Measurements from ENCODE around the gene KLHDC7A.

DNA sequence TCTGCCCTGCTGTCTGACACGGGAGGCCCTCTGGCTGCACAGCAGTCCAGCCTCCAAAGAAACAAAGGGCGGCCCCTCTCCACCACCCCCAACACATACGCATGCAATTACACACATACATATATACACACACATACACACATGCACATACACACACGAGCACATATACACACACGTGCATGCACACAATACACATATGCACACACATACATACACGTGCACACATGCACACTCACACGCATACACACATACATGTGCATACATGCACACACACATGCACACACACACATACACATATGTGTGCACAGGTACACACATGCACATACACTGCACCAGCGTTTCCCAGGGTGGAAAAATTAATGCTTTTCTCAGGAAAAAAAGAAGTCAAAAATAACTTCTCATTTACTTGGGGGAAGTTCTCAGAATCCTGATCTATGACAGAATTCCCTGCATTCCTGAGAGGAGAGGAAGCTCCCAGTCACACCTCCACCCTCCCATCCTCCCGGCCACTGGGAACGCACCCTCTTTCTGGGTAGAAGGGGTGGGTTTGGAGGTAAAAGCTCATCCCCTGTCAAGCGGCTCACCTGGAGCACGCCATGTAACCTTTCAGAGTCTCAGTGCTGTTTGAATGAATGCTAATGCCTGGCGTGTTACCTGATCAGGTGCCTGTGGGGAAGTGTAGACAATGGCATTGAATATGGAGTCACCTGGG lies 33.1 kb upstream of the KLHDC7A start:
- TF ChIP-seq, protein P1, sequence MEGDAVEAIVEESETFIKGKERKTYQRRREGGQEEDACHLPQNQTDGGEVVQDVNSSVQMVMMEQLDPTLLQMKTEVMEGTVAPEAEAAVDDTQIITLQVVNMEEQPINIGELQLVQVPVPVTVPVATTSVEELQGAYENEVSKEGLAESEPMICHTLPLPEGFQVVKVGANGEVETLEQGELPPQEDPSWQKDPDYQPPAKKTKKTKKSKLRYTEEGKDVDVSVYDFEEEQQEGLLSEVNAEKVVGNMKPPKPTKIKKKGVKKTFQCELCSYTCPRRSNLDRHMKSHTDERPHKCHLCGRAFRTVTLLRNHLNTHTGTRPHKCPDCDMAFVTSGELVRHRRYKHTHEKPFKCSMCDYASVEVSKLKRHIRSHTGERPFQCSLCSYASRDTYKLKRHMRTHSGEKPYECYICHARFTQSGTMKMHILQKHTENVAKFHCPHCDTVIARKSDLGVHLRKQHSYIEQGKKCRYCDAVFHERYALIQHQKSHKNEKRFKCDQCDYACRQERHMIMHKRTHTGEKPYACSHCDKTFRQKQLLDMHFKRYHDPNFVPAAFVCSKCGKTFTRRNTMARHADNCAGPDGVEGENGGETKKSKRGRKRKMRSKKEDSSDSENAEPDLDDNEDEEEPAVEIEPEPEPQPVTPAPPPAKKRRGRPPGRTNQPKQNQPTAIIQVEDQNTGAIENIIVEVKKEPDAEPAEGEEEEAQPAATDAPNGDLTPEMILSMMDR (conservative IDR thresholded peaks at IDR 0.05; ENCODE audit: low read depth, low read length): no peak
- no peak for TF ChIP-seq POLR2A (IDR thresholded peaks at IDR 0.05; ENCODE audit: low read depth, low read length)
- TF ChIP-seq RAD21 (IDR thresholded peaks at IDR 0.05; ENCODE audit: low read length): no peak
- TF ChIP-seq, protein P2, sequence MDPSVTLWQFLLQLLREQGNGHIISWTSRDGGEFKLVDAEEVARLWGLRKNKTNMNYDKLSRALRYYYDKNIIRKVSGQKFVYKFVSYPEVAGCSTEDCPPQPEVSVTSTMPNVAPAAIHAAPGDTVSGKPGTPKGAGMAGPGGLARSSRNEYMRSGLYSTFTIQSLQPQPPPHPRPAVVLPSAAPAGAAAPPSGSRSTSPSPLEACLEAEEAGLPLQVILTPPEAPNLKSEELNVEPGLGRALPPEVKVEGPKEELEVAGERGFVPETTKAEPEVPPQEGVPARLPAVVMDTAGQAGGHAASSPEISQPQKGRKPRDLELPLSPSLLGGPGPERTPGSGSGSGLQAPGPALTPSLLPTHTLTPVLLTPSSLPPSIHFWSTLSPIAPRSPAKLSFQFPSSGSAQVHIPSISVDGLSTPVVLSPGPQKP (IDR thresholded peaks at IDR 0.05; ENCODE audit: borderline replicate concordance, low read depth, low read length): no peak

Measured in IMR-90 (cell line).